ENCODE results near the gene PLEKHO2. TPM values are rescaled to one million over a fixed set of nuclear protein-coding genes. Genes with fewer than 3 reads are reported as not detected.
A peak's percentile ranks its signal among the peaks of the same experiment; 100 is the strongest.

PLEKHO2 gene
- total RNA-seq, 6 experiments from 2014 or later = 3.9 to 11.8 (median 5.2) TPM

DNA sequence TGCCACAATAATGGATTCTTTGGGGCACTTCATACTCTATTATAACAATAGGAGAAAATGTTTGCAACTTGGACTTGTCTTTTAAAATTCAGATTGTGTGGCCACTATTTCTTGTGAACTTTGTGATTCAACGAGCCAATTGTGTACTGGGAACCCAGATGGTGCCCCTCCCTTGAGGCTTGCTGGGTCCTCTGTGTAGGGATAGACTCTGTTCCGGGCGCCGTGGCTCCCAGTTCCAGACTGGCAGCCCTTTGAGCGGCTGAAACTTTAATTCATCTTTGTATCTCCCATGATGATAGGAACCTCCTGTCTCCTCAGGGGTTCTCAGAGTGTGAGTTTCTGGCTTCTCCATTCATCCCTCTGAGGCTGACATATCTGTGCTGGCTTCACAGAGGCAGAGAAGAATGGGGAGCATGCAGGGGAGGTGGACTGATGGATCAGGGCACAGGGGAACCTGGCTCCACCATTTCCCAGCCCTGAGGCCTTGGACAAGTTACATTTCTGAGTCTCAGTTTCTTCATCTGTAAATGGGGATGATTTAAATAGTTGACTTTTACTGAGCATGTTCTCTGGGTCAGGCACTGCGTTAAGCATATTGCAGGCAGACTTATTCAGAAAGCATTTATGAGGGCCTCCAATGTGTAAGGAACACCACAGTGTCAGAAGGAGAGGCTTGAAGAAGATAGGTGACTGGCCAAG, 54.8 kb downstream of the PLEKHO2 start:
- peaks cover 0 to 8% (median 3%) of the 10 kb centered on the region in 4 donors for H3K4me1 ChIP-seq
- ATAC-seq (no peak), DNase-seq (peak in 1 of 3 donors; percentile 31)
- no peaks in the 10 kb centered on the region for H3K36me3 ChIP-seq
- H3K9me3 ChIP-seq = peaks cover 0 to 9% (median 0%) of the 10 kb centered on the region in 4 donors
- intact Hi-C loops (cut with DNase I) = no loop called here
- H3K4me3 ChIP-seq = no peak overlapping the region
- H3K27ac ChIP-seq = peak overlapping the region in 2 of 3 donors; percentile 63 to 65
- no peaks in the 10 kb centered on the region for H3K27me3 ChIP-seq
- no peak for TF ChIP-seq POLR2A (IDR thresholded peaks at IDR 0.05)
- TF ChIP-seq, protein P1, sequence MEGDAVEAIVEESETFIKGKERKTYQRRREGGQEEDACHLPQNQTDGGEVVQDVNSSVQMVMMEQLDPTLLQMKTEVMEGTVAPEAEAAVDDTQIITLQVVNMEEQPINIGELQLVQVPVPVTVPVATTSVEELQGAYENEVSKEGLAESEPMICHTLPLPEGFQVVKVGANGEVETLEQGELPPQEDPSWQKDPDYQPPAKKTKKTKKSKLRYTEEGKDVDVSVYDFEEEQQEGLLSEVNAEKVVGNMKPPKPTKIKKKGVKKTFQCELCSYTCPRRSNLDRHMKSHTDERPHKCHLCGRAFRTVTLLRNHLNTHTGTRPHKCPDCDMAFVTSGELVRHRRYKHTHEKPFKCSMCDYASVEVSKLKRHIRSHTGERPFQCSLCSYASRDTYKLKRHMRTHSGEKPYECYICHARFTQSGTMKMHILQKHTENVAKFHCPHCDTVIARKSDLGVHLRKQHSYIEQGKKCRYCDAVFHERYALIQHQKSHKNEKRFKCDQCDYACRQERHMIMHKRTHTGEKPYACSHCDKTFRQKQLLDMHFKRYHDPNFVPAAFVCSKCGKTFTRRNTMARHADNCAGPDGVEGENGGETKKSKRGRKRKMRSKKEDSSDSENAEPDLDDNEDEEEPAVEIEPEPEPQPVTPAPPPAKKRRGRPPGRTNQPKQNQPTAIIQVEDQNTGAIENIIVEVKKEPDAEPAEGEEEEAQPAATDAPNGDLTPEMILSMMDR (IDR thresholded peaks at IDR 0.05) = no peak
- WGBS (ENCODE audit: insufficient coverage, low coverage, low lambda C conversion rate, missing lambda C conversion rate) = 84% methylated on average over 6 of the region's 6 CpGs

DNA sequence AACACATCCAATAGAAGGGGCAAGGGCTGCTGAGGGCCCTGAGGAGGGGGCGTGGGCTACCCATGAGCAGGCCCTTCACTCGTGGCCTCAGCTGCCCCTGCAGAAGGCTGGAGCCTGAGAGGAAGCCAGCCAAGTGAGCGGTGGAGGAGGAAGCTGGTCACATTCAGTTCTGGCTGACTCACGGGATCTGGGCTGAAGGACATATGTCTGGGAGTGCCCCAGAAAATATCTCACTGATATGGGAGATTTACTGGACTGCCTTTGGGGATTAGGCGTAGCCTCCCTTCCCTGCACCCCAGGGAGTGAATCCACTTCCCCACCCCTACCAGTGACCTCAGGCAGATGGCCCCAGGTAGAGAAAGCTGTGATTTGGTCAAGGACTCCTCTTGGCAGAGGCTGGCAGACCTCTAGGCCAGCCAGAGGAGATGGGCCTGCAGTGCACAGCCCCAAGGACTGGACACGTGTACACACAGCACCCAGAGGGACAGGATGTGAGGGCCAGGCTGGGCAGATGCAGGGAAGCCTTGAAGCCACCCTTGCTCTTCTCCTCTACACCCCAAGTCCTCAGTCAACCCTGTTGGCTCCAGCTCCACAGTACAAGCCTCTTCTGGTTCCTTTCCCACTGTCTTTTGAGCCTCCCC, 55.8 kb downstream of the PLEKHO2 start:
- intact Hi-C loops (cut with DNase I) = no loop called here
- no peak for TF ChIP-seq POLR2A (IDR thresholded peaks at IDR 0.05)
- TF ChIP-seq, protein P1 (IDR thresholded peaks at IDR 0.05) = no peak
- ATAC-seq = peak; percentile 44 to 58 (median 48)
- peaks cover 0 to 9% (median 0%) of the 10 kb centered on the region in 4 donors for H3K9me3 ChIP-seq
- H3K4me1 ChIP-seq = peaks cover 0 to 8% (median 3%) of the 10 kb centered on the region in 4 donors
- H3K27me3 ChIP-seq = no peaks in the 10 kb centered on the region
- no peaks in the 10 kb centered on the region for H3K36me3 ChIP-seq
- no peak overlapping the region for H3K4me3 ChIP-seq
- WGBS (ENCODE audit: insufficient coverage, low coverage, low lambda C conversion rate, missing lambda C conversion rate) = 53% methylated on average over 2 of the region's 6 CpGs
- peak in 2 of 3 donors; percentile 69 to 75 for DNase-seq
- peak overlapping the region; percentile 53 to 65 (median 63) for H3K27ac ChIP-seq

DNA sequence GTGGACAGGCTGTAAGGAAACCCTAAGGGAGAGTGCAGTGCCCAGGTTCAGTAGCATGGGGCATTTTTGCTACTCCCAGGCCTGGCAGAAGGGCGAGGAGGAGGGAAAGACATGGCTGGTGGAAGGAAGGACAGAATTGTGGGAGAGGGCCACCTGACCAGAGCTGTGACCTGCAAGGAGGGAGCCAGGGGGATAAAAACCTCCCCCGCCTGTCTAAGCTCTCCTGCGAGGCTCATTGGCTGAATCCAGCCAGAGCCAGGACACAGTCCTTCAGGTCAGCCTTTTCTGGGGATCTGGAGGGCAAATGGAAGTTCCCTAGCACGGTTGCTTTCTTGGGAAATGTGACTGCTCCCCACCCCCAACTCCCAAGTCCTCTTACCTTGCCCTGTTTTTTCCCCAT, 56.7 kb downstream of the PLEKHO2 start:
- H3K4me3 ChIP-seq = no peak overlapping the region

DNA sequence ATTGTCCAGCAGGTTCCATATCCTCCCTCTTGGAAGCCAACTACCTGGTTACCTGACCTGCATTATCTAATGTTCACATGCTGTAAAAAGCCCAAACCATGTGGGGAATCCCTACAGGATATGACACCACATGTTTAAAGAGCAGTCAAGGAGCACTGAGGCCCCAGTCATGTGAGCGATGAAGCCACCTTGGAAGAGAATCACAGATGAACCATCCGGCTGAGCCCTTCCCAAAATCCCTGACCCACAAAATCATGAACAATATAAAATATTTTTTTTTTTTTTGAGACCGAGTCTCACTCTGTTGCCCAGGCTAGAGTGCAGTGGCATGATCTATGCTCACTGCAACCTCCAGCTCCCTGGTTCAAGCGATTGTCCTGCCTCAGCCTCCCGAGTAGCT, 59.4 kb downstream of the PLEKHO2 start:
- H3K36me3 ChIP-seq = no peaks in the 10 kb centered on the region
- ATAC-seq (no peak), DNase-seq (peak in 1 of 3 donors; percentile 4)
- H3K9me3 ChIP-seq = peaks cover 0 to 9% (median 0%) of the 10 kb centered on the region in 4 donors
- no peaks in the 10 kb centered on the region for H3K27me3 ChIP-seq
- H3K4me3 ChIP-seq = no peak overlapping the region
- intact Hi-C loops (cut with DNase I) = no loop called here
- TF ChIP-seq POLR2A (IDR thresholded peaks at IDR 0.05) = no peak
- TF ChIP-seq, protein P1 (IDR thresholded peaks at IDR 0.05) = no peak
- no peaks in the 10 kb centered on the region for H3K4me1 ChIP-seq
- 97% methylated on average over 3 of the region's 5 CpGs for WGBS (ENCODE audit: insufficient coverage, low coverage, low lambda C conversion rate, missing lambda C conversion rate)
- H3K27ac ChIP-seq = no peak overlapping the region

More for the DNA sequence above, 56.7 kb downstream of the PLEKHO2 start:
- ATAC-seq (no peak), DNase-seq (peak in 1 of 3 donors; percentile 35)
- Histone ChIP-seq H3K27me3 (no peaks in the 10 kb centered on the region), H3K27ac (peak overlapping the region in 1 of 3 donors; percentile 63), H3K36me3 (no peaks in the 10 kb centered on the region), H3K9me3 (peaks cover 0 to 9% (median 0%) of the 10 kb centered on the region in 4 donors), H3K4me1 (peaks cover 0 to 7% (median 0%) of the 10 kb centered on the region in 4 donors)
- no peak for TF ChIP-seq POLR2A (IDR thresholded peaks at IDR 0.05)
- TF ChIP-seq, protein P1 (IDR thresholded peaks at IDR 0.05) = no peak
- intact Hi-C loops (cut with DNase I) = no loop called here
- 42% methylated on average over 2 of the region's 4 CpGs for WGBS (ENCODE audit: insufficient coverage, low coverage, low lambda C conversion rate, missing lambda C conversion rate)
